Neutrophil (primary cell): ENCODE results near the gene PI4KA.

ENCODE experiments used
- H3K27ac ChIP-seq: fragments of 200-600 bp; sonication (generic); 2 replicates; pipeline ENCODE4 v1.5.1; 2016; ENCODE audit warnings: mild to moderate bottlenecking, moderate library complexity
- H3K27me3 ChIP-seq: fragments of 200-600 bp; sonication (generic); 2 replicates; pipeline ENCODE4 v1.6.0; 2016; ENCODE audit warnings: mild to moderate bottlenecking
- H3K36me3 ChIP-seq: fragments of 200-600 bp; sonication (generic); 2 replicates; pipeline ENCODE4 v1.5.1; 2017
- H3K4me1 ChIP-seq, 2 experiments: fragments of 200-600 bp in 1 of 2; sonication (generic) in 1 of 2; 1 replicate in 1 of 2; 2 replicates in 1 of 2; pipeline versions ENCODE4 v1.5.1 to v1.6.1; 2013 to 2016; ENCODE audit warnings: low read depth in 1 of 2, low read length in 1 of 2, mild to moderate bottlenecking in 1 of 2, moderate library complexity in 1 of 2; ENCODE audit not compliant: control insufficient read depth in 1 of 2, insufficient read depth in 1 of 2
- H3K4me3 ChIP-seq, 2 experiments: fragments of 200-600 bp in 1 of 2; sonication (generic) in 1 of 2; 1 replicate in 1 of 2; 2 replicates in 1 of 2; pipeline ENCODE4 v1.5.1; 2013 to 2016; ENCODE audit warnings: low read depth in 1 of 2, low read length in 1 of 2, mild to moderate bottlenecking in 1 of 2, moderate library complexity in 1 of 2
- H3K9me3 ChIP-seq: fragments of 200-600 bp; sonication (generic); 2 replicates; pipeline ENCODE4 v1.5.1; 2016
- CTCF ChIP-seq: fragments of 200-600 bp; sonication (generic); IDR thresholded peaks from 2 replicates; pipeline ENCODE4 v1.5.1; 2016; ENCODE audit warnings: antibody characterized with exemption

Gene PI4KA

GRCh38 chr22:20815477-20816050 lies 43.0 kb downstream of the PI4KA start:
- TF ChIP-seq CTCF = no peak
- Histone ChIP-seq H3K27ac (no peak overlapping the region), H3K27me3 (no peaks in the 10 kb centered on the region), H3K4me1 (no peaks in the 10 kb centered on the region), H3K9me3 (no peaks in the 10 kb centered on the region), H3K4me3 (no peak overlapping the region), H3K36me3 (peaks cover 86% of the 10 kb centered on the region)

GRCh38 chr22:20814221-20814808 lies 44.3 kb downstream of the PI4KA start:
- H3K27me3 ChIP-seq = no peaks in the 10 kb centered on the region
- no peak for TF ChIP-seq CTCF
- H3K27ac ChIP-seq = no peak overlapping the region
- H3K4me1 ChIP-seq = no peaks in the 10 kb centered on the region
- peaks cover 86% of the 10 kb centered on the region for H3K36me3 ChIP-seq
- H3K4me3 ChIP-seq = no peak overlapping the region
- no peaks in the 10 kb centered on the region for H3K9me3 ChIP-seq

- H3K9me3 ChIP-seq = no peaks in the 10 kb centered on the region
- no peaks in the 10 kb centered on the region for H3K4me1 ChIP-seq
- no peaks in the 10 kb centered on the region for H3K27me3 ChIP-seq
- no peak for TF ChIP-seq CTCF
- H3K36me3 ChIP-seq = peaks cover 85% of the 10 kb centered on the region
- no peak overlapping the region for H3K27ac ChIP-seq
- H3K4me3 ChIP-seq = no peak overlapping the region
Observed at GRCh38 chr22:20813056-20813455, 45.6 kb downstream of the PI4KA start.

- Histone ChIP-seq H3K27me3 (no peaks in the 10 kb centered on the region), H3K36me3 (peaks cover 86% of the 10 kb centered on the region), H3K9me3 (no peaks in the 10 kb centered on the region), H3K4me1 (no peaks in the 10 kb centered on the region), H3K4me3 (no peak overlapping the region), H3K27ac (no peak overlapping the region)
- TF ChIP-seq CTCF = no peak
Observed at GRCh38 chr22:20811971-20812660, 46.5 kb downstream of the PI4KA start.

- Histone ChIP-seq H3K27ac (no peak overlapping the region), H3K36me3 (peaks cover 86% of the 10 kb centered on the region), H3K27me3 (no peaks in the 10 kb centered on the region), H3K4me1 (no peaks in the 10 kb centered on the region), H3K9me3 (no peaks in the 10 kb centered on the region), H3K4me3 (no peak overlapping the region)
- no peak for TF ChIP-seq CTCF
Observed at GRCh38 chr22:20811171-20811570, 47.4 kb downstream of the PI4KA start.
